ENCODE measurements around the gene ZSWIM1. TPM values are rescaled to one million over a fixed set of nuclear protein-coding genes. Genes with fewer than 3 reads are reported as not detected.

ZSWIM1 gene
- total and polyA plus RNA-seq, 2 of the 8 experiments (the other 6 are each of a cell fraction or from before 2014, with no cell fraction given): 14.1 to 15.6 TPM

DNA sequence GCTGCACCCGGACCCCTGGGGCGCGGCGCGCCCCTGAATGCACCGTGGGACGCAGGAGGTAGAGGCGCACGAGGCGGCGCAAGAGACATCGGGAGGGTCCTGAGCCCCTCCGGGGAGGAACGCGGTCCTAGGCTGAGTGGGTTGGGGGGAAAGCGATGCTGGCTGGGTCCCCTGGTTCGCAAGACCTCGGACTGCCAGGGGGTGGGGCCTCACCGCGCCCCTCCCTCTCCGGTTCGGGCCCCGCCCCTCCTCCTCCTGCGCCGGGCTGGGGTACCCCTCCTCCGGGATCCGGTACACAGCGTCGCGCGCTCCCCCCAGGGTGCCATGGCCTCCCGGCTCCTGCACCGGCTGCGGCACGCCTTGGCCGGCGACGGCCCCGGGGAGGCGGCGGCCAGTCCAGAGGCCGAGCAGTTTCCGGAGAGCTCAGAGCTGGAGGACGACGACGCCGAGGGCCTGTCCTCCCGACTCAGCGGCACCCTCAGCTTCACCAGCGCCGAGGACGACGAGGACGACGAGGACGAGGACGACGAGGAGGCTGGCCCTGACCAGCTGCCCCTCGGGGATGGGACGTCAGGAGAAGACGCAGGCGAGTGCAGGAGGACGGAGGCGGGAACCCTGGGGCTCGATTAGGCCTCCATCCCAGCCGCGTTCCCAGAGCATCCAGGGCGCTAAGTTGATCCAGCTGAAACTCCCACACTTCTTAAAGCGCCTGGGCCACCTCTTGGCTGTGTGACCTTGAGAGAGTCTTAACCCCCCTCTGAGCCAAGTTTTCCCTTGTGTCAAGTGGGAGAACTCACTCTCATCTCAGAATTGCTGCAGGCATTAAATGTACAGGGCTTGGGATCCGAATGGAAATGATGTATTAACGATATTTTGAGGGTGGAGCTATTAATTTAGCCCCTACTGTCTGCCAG lies 46.9 kb upstream of the ZSWIM1 start (continued):
- TF ChIP-seq POLR2A (IDR thresholded peaks at IDR 0.05; ENCODE audit: control extremely low read depth in 1 of 2, low read depth in 2 of 2, low read length in 2 of 2): peak in 1 of 2 experiments; percentile 74; a peak in 2 of 3 replicates
- TF ChIP-seq TBP (IDR thresholded peaks at IDR 0.05; ENCODE audit: low read depth, low read length): peak; percentile 42
- TF ChIP-seq CHD1 (IDR thresholded peaks at IDR 0.05; ENCODE audit: low read depth, low read length): no peak
- TF ChIP-seq PHF8 (conservative IDR thresholded peaks at IDR 0.05; ENCODE audit: low read depth, low read length): peak; percentile 86
- TF ChIP-seq, protein P1, sequence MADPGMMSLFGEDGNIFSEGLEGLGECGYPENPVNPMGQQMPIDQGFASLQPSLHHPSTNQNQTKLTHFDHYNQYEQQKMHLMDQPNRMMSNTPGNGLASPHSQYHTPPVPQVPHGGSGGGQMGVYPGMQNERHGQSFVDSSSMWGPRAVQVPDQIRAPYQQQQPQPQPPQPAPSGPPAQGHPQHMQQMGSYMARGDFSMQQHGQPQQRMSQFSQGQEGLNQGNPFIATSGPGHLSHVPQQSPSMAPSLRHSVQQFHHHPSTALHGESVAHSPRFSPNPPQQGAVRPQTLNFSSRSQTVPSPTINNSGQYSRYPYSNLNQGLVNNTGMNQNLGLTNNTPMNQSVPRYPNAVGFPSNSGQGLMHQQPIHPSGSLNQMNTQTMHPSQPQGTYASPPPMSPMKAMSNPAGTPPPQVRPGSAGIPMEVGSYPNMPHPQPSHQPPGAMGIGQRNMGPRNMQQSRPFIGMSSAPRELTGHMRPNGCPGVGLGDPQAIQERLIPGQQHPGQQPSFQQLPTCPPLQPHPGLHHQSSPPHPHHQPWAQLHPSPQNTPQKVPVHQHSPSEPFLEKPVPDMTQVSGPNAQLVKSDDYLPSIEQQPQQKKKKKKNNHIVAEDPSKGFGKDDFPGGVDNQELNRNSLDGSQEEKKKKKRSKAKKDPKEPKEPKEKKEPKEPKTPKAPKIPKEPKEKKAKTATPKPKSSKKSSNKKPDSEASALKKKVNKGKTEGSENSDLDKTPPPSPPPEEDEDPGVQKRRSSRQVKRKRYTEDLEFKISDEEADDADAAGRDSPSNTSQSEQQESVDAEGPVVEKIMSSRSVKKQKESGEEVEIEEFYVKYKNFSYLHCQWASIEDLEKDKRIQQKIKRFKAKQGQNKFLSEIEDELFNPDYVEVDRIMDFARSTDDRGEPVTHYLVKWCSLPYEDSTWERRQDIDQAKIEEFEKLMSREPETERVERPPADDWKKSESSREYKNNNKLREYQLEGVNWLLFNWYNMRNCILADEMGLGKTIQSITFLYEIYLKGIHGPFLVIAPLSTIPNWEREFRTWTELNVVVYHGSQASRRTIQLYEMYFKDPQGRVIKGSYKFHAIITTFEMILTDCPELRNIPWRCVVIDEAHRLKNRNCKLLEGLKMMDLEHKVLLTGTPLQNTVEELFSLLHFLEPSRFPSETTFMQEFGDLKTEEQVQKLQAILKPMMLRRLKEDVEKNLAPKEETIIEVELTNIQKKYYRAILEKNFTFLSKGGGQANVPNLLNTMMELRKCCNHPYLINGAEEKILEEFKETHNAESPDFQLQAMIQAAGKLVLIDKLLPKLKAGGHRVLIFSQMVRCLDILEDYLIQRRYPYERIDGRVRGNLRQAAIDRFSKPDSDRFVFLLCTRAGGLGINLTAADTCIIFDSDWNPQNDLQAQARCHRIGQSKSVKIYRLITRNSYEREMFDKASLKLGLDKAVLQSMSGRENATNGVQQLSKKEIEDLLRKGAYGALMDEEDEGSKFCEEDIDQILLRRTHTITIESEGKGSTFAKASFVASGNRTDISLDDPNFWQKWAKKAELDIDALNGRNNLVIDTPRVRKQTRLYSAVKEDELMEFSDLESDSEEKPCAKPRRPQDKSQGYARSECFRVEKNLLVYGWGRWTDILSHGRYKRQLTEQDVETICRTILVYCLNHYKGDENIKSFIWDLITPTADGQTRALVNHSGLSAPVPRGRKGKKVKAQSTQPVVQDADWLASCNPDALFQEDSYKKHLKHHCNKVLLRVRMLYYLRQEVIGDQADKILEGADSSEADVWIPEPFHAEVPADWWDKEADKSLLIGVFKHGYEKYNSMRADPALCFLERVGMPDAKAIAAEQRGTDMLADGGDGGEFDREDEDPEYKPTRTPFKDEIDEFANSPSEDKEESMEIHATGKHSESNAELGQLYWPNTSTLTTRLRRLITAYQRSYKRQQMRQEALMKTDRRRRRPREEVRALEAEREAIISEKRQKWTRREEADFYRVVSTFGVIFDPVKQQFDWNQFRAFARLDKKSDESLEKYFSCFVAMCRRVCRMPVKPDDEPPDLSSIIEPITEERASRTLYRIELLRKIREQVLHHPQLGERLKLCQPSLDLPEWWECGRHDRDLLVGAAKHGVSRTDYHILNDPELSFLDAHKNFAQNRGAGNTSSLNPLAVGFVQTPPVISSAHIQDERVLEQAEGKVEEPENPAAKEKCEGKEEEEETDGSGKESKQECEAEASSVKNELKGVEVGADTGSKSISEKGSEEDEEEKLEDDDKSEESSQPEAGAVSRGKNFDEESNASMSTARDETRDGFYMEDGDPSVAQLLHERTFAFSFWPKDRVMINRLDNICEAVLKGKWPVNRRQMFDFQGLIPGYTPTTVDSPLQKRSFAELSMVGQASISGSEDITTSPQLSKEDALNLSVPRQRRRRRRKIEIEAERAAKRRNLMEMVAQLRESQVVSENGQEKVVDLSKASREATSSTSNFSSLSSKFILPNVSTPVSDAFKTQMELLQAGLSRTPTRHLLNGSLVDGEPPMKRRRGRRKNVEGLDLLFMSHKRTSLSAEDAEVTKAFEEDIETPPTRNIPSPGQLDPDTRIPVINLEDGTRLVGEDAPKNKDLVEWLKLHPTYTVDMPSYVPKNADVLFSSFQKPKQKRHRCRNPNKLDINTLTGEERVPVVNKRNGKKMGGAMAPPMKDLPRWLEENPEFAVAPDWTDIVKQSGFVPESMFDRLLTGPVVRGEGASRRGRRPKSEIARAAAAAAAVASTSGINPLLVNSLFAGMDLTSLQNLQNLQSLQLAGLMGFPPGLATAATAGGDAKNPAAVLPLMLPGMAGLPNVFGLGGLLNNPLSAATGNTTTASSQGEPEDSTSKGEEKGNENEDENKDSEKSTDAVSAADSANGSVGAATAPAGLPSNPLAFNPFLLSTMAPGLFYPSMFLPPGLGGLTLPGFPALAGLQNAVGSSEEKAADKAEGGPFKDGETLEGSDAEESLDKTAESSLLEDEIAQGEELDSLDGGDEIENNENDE (IDR thresholded peaks at IDR 0.05; ENCODE audit: insufficient replicate concordance, low read length): no peak
- no peak for TF ChIP-seq RNF2 (IDR thresholded peaks at IDR 0.05; ENCODE audit: borderline replicate concordance, low read depth, low read length, missing control alignments, poor library complexity, severe bottlenecking)
- TF ChIP-seq, protein P2, sequence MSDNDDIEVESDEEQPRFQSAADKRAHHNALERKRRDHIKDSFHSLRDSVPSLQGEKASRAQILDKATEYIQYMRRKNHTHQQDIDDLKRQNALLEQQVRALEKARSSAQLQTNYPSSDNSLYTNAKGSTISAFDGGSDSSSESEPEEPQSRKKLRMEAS (IDR thresholded peaks at IDR 0.05): 0 out of 2 replicates have a peak, but pooled peaks have one; percentile 21
- no peak for TF ChIP-seq RAD21 (IDR thresholded peaks at IDR 0.05 in 1 of 2, conservative IDR thresholded peaks at IDR 0.05 in 1 of 2; ENCODE audit: low read depth in 2 of 2, low read length in 2 of 2)

Measured in H1 (cell line).